Raji (cell line): Measurements from ENCODE around the gene BLVRA.

Experiments
- POLR2A ChIP-seq: IDR thresholded peaks from 2 replicates; pipeline ENCODE4 v1.6.1; 2011; ENCODE audit warnings: low read depth, low read length, control low read depth; ENCODE audit not compliant: insufficient read depth

The BLVRA gene

GRCh38 chr7:43844662-43845061 lies 86.2 kb downstream of the BLVRA start:
- no peak for TF ChIP-seq POLR2A

GRCh38 chr7:43847496-43847895 lies 89.0 kb downstream of the BLVRA start:
- no peak for TF ChIP-seq POLR2A

GRCh38 chr7:43849047-43849446 lies 90.6 kb downstream of the BLVRA start:
- TF ChIP-seq POLR2A: no peak

- no peak for TF ChIP-seq POLR2A
These were observed 92.1 kb downstream of the BLVRA start for GRCh38 chr7:43850348-43851116.

- no peak for TF ChIP-seq POLR2A
These were observed 93.3 kb downstream of the BLVRA start for GRCh38 chr7:43851805-43852204.

- no peak for TF ChIP-seq POLR2A
These were observed 96.7 kb downstream of the BLVRA start for GRCh38 chr7:43855176-43855575.

GRCh38 chr7:43856316-43856715 lies 97.8 kb downstream of the BLVRA start:
- no peak for TF ChIP-seq POLR2A
